SK-N-SH (cell line): ENCODE results near the gene ZNF280C. TPM values are rescaled to one million over a fixed set of nuclear protein-coding genes. Genes with fewer than 3 reads are reported as not detected.

Source experiments
- CTCF ChIA-PET: fragments of 300-600, 350-600 bp; formaldehyde crosslinking; extraction: SDS; loops from one replicate; lab custom pipeline; 2021; lab: Yijun Ruan, JAX
- POLR2A ChIA-PET: fragments of 350-600 bp; sonication (Branson Sonifier 250); formaldehyde crosslinking; extraction: SDS; loops from one replicate; lab custom pipeline; 2020; ENCODE audit warnings: antibody characterized with exemption, inconsistent platforms; lab: Yijun Ruan, JAX
- DNase-seq: peaks from one replicate; pipeline ENCODE4 v3.0.0; 2012
- H2AFZ ChIP-seq: fragments of 200-600 bp; sonication (generic); 2 replicates; pipeline ENCODE4 v1.8.1; 2016; ENCODE audit warnings: antibody characterized with exemption, mild to moderate bottlenecking, low read depth
- H3F3A ChIP-seq: fragments of 200-600 bp; sonication (generic); replicated peaks from 2 replicates; pipeline ENCODE3; 2016; ENCODE audit warnings: antibody characterized with exemption, mild to moderate bottlenecking; ENCODE audit not compliant: insufficient read depth
- H3K27ac ChIP-seq, 2 experiments: fragments of 200-500 bp in 1 of 2; fragments of 200-600 bp in 1 of 2; sonication (Bioruptor generic) in 1 of 2; sonication (generic), shearing (Covaris generic) in 1 of 2; 2 replicates each; pipeline versions ENCODE4 v1.5.1 to v1.6.1; 2014 to 2016; ENCODE audit warnings: low read depth in 2 of 2, inconsistent platforms in 1 of 2, low read length in 1 of 2, mild to moderate bottlenecking in 1 of 2, mixed read lengths in 1 of 2
- H3K27me3 ChIP-seq: fragments of 200-600 bp; sonication (generic), shearing (Covaris generic); 2 replicates; pipeline ENCODE4 v1.6.1; 2016; ENCODE audit warnings: mixed run types; ENCODE audit not compliant: insufficient read depth
- H3K36me3 ChIP-seq, 2 experiments: fragments of 200-500 bp in 1 of 2; fragments of 200-600 bp in 1 of 2; sonication (Bioruptor generic) in 1 of 2; sonication (generic) in 1 of 2; replicated peaks in 1 of 2; 2 replicates each; pipeline versions ENCODE3 to v1.5.1; 2014 to 2016; ENCODE audit warnings: low read length in 1 of 2, mild to moderate bottlenecking in 1 of 2; ENCODE audit not compliant: insufficient read depth in 2 of 2, control insufficient read depth in 1 of 2
- H3K4me1 ChIP-seq, 2 experiments: fragments of 200-500 bp in 1 of 2; fragments of 200-600 bp in 1 of 2; sonication (Bioruptor generic) in 1 of 2; sonication (generic), shearing (Covaris generic) in 1 of 2; 2 replicates each; pipeline versions ENCODE4 v1.5.1 to v1.6.1; 2014 to 2016; ENCODE audit warnings: low read depth in 1 of 2, low read length in 1 of 2, mixed run types in 1 of 2; ENCODE audit not compliant: insufficient read depth in 2 of 2, control insufficient read depth in 1 of 2
- H3K4me2 ChIP-seq: fragments of 200-600 bp; sonication (generic), shearing (Covaris generic); 2 replicates; pipeline ENCODE4 v1.6.1; 2017; ENCODE audit warnings: mixed run types
- H3K4me3 ChIP-seq, 2 experiments: fragments of 200-500 bp in 1 of 2; fragments of 200-600 bp in 1 of 2; sonication (Bioruptor generic) in 1 of 2; sonication (generic), shearing (Covaris generic) in 1 of 2; 2 replicates each; pipeline versions ENCODE4 v1.5.1 to v1.8.1; 2014 to 2016; ENCODE audit warnings: low read depth in 2 of 2, inconsistent platforms in 1 of 2, low read length in 1 of 2, mild to moderate bottlenecking in 1 of 2, mixed read lengths in 1 of 2, moderate library complexity in 1 of 2
- H3K79me2 ChIP-seq: fragments of 200-600 bp; sonication (generic); 2 replicates; pipeline ENCODE4 v1.8.1; 2017; ENCODE audit warnings: mild to moderate bottlenecking; ENCODE audit not compliant: insufficient read depth
- H3K9ac ChIP-seq: fragments of 200-600 bp; sonication (generic); 2 replicates; pipeline ENCODE4 v1.6.1; 2017; ENCODE audit warnings: mixed run types
- H3K9me2 ChIP-seq: fragments of 200-600 bp; sonication (generic); 2 replicates; pipeline ENCODE4 v1.6.1; 2017; ENCODE audit warnings: mixed run types
- H3K9me3 ChIP-seq: fragments of 200-600 bp; sonication (generic); 2 replicates; pipeline ENCODE4 v1.6.1; 2017; ENCODE audit warnings: mixed run types, mild to moderate bottlenecking, moderate library complexity
- H4K20me1 ChIP-seq: fragments of 200-600 bp; sonication (generic); 2 replicates; pipeline ENCODE4 v1.6.1; 2017; ENCODE audit warnings: mild to moderate bottlenecking, mixed run types; ENCODE audit not compliant: insufficient read depth
- CHD2 ChIP-seq: fragments of 150-350 bp; IDR thresholded peaks from 2 replicates; pipeline ENCODE4 v1.6.1; 2018; ENCODE audit warnings: low read length; ENCODE audit not compliant: partially characterized antibody
- ELF1 ChIP-seq: IDR thresholded peaks from 2 replicates; pipeline ENCODE4 v1.4.0; 2012
- FOSL2 ChIP-seq: IDR thresholded peaks from 2 replicates; pipeline ENCODE4 v1.4.0; 2012; ENCODE audit warnings: low read depth, mild to moderate bottlenecking, moderate library complexity, borderline replicate concordance
- GABPA ChIP-seq: IDR thresholded peaks from 2 replicates; pipeline ENCODE4 v1.4.0; 2012; ENCODE audit warnings: low read depth, mild to moderate bottlenecking
- IRF3 ChIP-seq: fragments of 150-350 bp; IDR thresholded peaks from 2 replicates; pipeline ENCODE4 v1.6.1; 2016; ENCODE audit warnings: mild to moderate bottlenecking, low read depth, low read length
- MEF2A ChIP-seq: IDR thresholded peaks from 2 replicates; pipeline ENCODE4 v1.4.0; 2012; ENCODE audit warnings: low read depth, borderline replicate concordance
- MXI1 ChIP-seq: IDR thresholded peaks from 2 replicates; pipeline ENCODE4 v1.6.1; 2012; ENCODE audit warnings: mild to moderate bottlenecking, low read depth, low read length, improper control_type of control experiment
- RFX5 ChIP-seq: IDR thresholded peaks from 2 replicates; pipeline ENCODE4 v1.6.1; 2012; ENCODE audit warnings: mild to moderate bottlenecking, improper control_type of control experiment, low read length
- TCF12 ChIP-seq: IDR thresholded peaks from 2 replicates; pipeline ENCODE4 v1.4.0; 2012
- YY1 ChIP-seq: IDR thresholded peaks from 2 replicates; pipeline ENCODE4 v1.4.0; 2012; ENCODE audit warnings: low read depth, mild to moderate bottlenecking
- WGBS: methylation state at CpG from one replicate; pipeline ENCODE4 v1.1.6; 2017; ENCODE audit warnings: low lambda C conversion rate; 5-methylcytosine and 5-hydroxymethylcytosine counted together
- polyA plus RNA-seq, 3 experiments: library from polyadenylated mRNA; depleted of rRNA; stranded (reverse); fragments of >200 nt; gene quantifications; 2 replicates each; pipeline ENCODE4 v1.2.3, GENCODE V29; 2012
- TF ChIP-seq, protein P1 (sequence below): fragments of 200-600 bp; sonication (generic); IDR thresholded peaks from 2 replicates; pipeline ENCODE4 v1.6.1; 2017; ENCODE audit warnings: antibody characterized with exemption, mild to moderate bottlenecking, moderate library complexity

Gene ZNF280C
- polyA plus RNA-seq, 1 of the 3 experiments (the other 2 are of a cell fraction): 2.7 TPM

- Histone ChIP-seq H3K27ac (peak overlapping the region in 1 of 2 experiments; percentile 59; a peak in 2 of 4 replicates), H2AFZ (no peak overlapping the region), H3K9ac (no peak overlapping the region), H3K9me2 (no peaks in the 10 kb centered on the region), H4K20me1 (no peaks in the 10 kb centered on the region), H3K36me3 (no peaks in the 10 kb centered on the region), H3K9me3 (no peaks in the 10 kb centered on the region), H3K4me1 (peaks cover 1 to 18% of the 10 kb centered on the region in 2 experiments; a peak in 2 of 4 replicates), H3K4me3 (no peak overlapping the region), H3K27me3 (peaks cover 8% of the 10 kb centered on the region; the same call in 1 of the 2 replicates), H3F3A (no peaks in the 10 kb centered on the region), H3K4me2 (no peak overlapping the region), H3K79me2 (no peaks in the 10 kb centered on the region)
- WGBS: 28% methylated on average over 5 of the region's 5 CpGs
- POLR2A ChIA-PET: no interaction called here
- CTCF ChIA-PET: interaction anchor here (0.6 kb wide), 1 partner anchor 263 kb away, joined by 3 read pairs; no protein-coding TSS in a partner anchor
- no peak for DNase-seq
- TF ChIP-seq MEF2A (no peak), FOSL2 (no peak)
- TF ChIP-seq, all 33 proteins: peak for 0
Measured at GRCh38 chrX:130179170-130179569, 89.5 kb downstream of the ZNF280C start.

GRCh38 chrX:130176942-130177341 is 91.8 kb downstream of the ZNF280C start:
- no peaks in the 10 kb centered on the region for H4K20me1 ChIP-seq
- H3F3A ChIP-seq: peaks cover 4% of the 10 kb centered on the region
- H3K4me3 ChIP-seq: no peak overlapping the region
- H3K36me3 ChIP-seq: no peaks in the 10 kb centered on the region
- TF ChIP-seq RFX5 (no peak), TCF12 (no peak), MXI1 (no peak), CHD2 (no peak), IRF3 (no peak), ELF1 (no peak), GABPA (no peak), YY1 (no peak)
- TF ChIP-seq, protein P1, sequence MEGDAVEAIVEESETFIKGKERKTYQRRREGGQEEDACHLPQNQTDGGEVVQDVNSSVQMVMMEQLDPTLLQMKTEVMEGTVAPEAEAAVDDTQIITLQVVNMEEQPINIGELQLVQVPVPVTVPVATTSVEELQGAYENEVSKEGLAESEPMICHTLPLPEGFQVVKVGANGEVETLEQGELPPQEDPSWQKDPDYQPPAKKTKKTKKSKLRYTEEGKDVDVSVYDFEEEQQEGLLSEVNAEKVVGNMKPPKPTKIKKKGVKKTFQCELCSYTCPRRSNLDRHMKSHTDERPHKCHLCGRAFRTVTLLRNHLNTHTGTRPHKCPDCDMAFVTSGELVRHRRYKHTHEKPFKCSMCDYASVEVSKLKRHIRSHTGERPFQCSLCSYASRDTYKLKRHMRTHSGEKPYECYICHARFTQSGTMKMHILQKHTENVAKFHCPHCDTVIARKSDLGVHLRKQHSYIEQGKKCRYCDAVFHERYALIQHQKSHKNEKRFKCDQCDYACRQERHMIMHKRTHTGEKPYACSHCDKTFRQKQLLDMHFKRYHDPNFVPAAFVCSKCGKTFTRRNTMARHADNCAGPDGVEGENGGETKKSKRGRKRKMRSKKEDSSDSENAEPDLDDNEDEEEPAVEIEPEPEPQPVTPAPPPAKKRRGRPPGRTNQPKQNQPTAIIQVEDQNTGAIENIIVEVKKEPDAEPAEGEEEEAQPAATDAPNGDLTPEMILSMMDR: no peak
- H3K4me1 ChIP-seq: peaks cover 8 to 24% of the 10 kb centered on the region in 2 experiments; a peak in 2 of 4 replicates
- no peak overlapping the region for H3K9ac ChIP-seq
- no peaks in the 10 kb centered on the region for H3K9me3 ChIP-seq
- POLR2A ChIA-PET: interaction anchor here (2.1 kb wide), 1 partner anchor 10 kb away, joined by 6 read pairs; no protein-coding TSS in a partner anchor
- peaks cover 8% of the 10 kb centered on the region; the same call in 1 of the 2 replicates for H3K27me3 ChIP-seq
- no peak overlapping the region for H3K27ac ChIP-seq
- DNase-seq: no peak
- H3K4me2 ChIP-seq: no peak overlapping the region
- no peaks in the 10 kb centered on the region for H3K79me2 ChIP-seq
- CTCF ChIA-PET: interaction anchor here (1.2 to 1.6 kb wide), 3 partner anchors 15 to 97 kb away, joined by 3 to 7 read pairs (median 4); no protein-coding TSS in a partner anchor
- H3K9me2 ChIP-seq: no peaks in the 10 kb centered on the region
- 58% methylated on average over 4 of the region's 4 CpGs for WGBS
- no peak overlapping the region for H2AFZ ChIP-seq
